Thyroid gland (tissue), 4 donors: Measurements from ENCODE around the gene KRT77. TPM values are rescaled to one million over a fixed set of nuclear protein-coding genes. Genes with fewer than 3 reads are reported as not detected.

Source experiments
- DNase-seq, 2 donors: peaks; one replicate each; pipeline ENCODE4 v3.0.0-alpha.2; 2019
- H3K27ac ChIP-seq, 3 donors: fragments of 200-600 bp; sonication (generic); 1 replicate in 2 of 3; 2 replicates in 1 of 3; pipeline ENCODE4 v1.5.1; 2016 to 2019; ENCODE audit warnings: mild to moderate bottlenecking in 1 of 3, moderate library complexity in 1 of 3
- H3K27me3 ChIP-seq: fragments of 200-600 bp; sonication (generic); one replicate; pipeline ENCODE4 v1.5.1; 2019
- H3K36me3 ChIP-seq, 2 donors: fragments of 200-600 bp; sonication (generic); one replicate each; pipeline ENCODE4 v1.5.1; 2016 to 2019
- H3K4me1 ChIP-seq, 2 donors: fragments of 200-600 bp; sonication (generic); one replicate each; pipeline ENCODE4 v1.5.1; 2017 to 2019
- H3K4me3 ChIP-seq, 3 donors: fragments of 200-600 bp; sonication (generic); replicated peaks in 1 of 3; 1 replicate in 2 of 3; 2 replicates in 1 of 3; pipeline ENCODE4 v1.5.1; 2016; ENCODE audit warnings: mild to moderate bottlenecking in 1 of 3
- H3K9me3 ChIP-seq: fragments of 200-600 bp; sonication (generic); one replicate; pipeline ENCODE4 v1.5.1; 2017
- POLR2A ChIP-seq, 2 donors: fragments of 450-650 bp; IDR thresholded peaks; one replicate each; pipeline ENCODE4 v1.6.1; 2017; ENCODE audit warnings: antibody characterized with exemption in 2 of 2, mild to moderate bottlenecking in 2 of 2, moderate library complexity in 1 of 2
- whole genome bisulfite sequencing, 2 donors: methylation state at CpG; one replicate each; pipeline ENCODE4 v1.1.5; 2017; 5-methylcytosine and 5-hydroxymethylcytosine counted together
- intact Hi-C: fragments of 100-400 bp; cut with DNase I; formaldehyde crosslinking; loops from one replicate; pipeline ENCODE4 v1.15.1; 2023
- total RNA-seq, 4 donors: library from RNA; depleted of rRNA; stranded (reverse); fragments of >200 nt; gene quantifications; one replicate each; pipeline ENCODE4 v1.2.3, GENCODE V29; 2016
- TF ChIP-seq, protein P1 (sequence below), 6 experiments: fragments of 200-600 bp in 3 of 6; fragments of 450-650 bp in 3 of 6; sonication (generic) in 3 of 6; IDR thresholded peaks; one replicate each; pipeline ENCODE4 v1.5.1; 2016 to 2019; ENCODE audit warnings: antibody characterized with exemption in 6 of 6, mild to moderate bottlenecking in 2 of 6, inconsistent platforms in 1 of 6, moderate library complexity in 1 of 6

KRT77 gene
- total RNA-seq, 4 donors from 2014 or later: not detected

DNA sequence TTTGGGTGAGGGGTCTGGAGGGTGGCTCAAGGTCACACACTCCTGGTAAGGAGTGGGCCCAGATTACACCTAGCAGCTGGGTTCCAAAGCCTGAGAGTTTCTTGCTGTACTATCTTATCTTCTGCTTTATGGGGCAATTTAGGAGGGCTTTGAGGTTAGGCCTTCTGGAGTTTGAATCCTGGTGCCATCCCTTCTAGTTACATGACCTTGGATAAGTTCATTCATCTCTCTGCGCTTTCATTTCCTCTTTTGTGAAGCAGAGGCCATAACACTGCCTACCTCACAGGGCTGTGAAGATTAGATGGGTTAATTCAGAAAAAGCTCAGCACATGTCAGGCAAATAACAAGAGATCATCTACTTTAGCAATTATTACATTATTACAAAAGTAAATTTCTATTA is 7.4 kb upstream of the KRT77 start:
- no peak for DNase-seq
- Histone ChIP-seq H3K9me3 (no peaks in the 10 kb centered on the region), H3K4me3 (no peak overlapping the region), H3K36me3 (no peaks in the 10 kb centered on the region), H3K27ac (no peak overlapping the region), H3K27me3 (peaks cover 12% of the 10 kb centered on the region), H3K4me1 (peaks cover 0 to 10% of the 10 kb centered on the region in 2 donors)
- intact Hi-C loops: no loop called here
- TF ChIP-seq POLR2A (IDR thresholded peaks at IDR 0.05): no peak
- TF ChIP-seq, protein P1, sequence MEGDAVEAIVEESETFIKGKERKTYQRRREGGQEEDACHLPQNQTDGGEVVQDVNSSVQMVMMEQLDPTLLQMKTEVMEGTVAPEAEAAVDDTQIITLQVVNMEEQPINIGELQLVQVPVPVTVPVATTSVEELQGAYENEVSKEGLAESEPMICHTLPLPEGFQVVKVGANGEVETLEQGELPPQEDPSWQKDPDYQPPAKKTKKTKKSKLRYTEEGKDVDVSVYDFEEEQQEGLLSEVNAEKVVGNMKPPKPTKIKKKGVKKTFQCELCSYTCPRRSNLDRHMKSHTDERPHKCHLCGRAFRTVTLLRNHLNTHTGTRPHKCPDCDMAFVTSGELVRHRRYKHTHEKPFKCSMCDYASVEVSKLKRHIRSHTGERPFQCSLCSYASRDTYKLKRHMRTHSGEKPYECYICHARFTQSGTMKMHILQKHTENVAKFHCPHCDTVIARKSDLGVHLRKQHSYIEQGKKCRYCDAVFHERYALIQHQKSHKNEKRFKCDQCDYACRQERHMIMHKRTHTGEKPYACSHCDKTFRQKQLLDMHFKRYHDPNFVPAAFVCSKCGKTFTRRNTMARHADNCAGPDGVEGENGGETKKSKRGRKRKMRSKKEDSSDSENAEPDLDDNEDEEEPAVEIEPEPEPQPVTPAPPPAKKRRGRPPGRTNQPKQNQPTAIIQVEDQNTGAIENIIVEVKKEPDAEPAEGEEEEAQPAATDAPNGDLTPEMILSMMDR (IDR thresholded peaks at IDR 0.05): no peak
- 41 to 100% methylated on average over 1 of the region's 1 CpG for WGBS, 2 donors

DNA sequence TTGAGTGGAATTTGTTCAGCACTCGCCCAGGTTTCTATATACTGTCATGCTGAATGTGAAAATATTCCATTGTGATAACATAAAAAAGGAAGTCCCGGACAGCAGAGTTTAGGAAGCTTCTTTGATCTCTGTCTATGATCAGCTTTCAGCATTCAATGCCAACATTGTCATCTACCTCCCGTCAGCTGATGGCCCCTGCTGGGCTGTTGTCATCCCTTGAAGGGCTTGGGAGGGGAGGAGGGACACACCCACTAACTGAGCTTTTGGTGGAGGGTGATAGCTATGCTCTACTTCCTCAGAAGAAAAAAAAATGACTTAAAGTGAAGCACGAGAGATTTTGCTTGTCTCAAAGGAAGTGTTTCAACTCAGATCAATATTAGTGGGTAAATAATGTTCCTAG is 4.7 kb upstream of the KRT77 start:
- Histone ChIP-seq H3K27me3 (no peaks in the 10 kb centered on the region), H3K9me3 (no peaks in the 10 kb centered on the region), H3K36me3 (no peaks in the 10 kb centered on the region), H3K4me1 (no peaks in the 10 kb centered on the region), H3K4me3 (no peak overlapping the region), H3K27ac (no peak overlapping the region)
- intact Hi-C loops: no loop called here
- DNase-seq: no peak
- WGBS, 2 donors: 64 to 75% methylated on average over 4 of the region's 4 CpGs
- TF ChIP-seq, protein P1 (IDR thresholded peaks at IDR 0.05): no peak
- TF ChIP-seq POLR2A (IDR thresholded peaks at IDR 0.05): no peak

DNA sequence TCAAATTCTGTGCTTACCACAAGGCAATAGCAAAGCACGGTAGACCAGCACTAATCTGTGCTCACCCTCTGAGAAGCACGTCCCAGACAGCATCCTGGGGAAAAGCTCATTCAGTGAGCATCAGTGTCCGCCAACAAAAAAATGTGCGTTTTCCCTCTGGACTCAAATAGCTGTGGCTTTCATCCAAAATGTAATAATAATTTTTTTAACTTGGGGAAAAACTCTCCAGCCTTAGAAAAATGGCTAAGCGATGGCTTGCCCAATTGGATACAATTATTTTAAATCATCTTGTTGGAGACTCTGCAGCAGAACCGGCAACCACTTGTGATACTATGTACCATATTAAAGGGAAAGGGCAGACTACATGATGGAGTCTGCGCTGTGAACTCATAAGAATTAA is 1.1 kb upstream of the KRT77 start:
- H3K9me3 ChIP-seq: no peaks in the 10 kb centered on the region
- no peak overlapping the region for H3K4me3 ChIP-seq
- no peaks in the 10 kb centered on the region for H3K36me3 ChIP-seq
- no peaks in the 10 kb centered on the region for H3K27me3 ChIP-seq
- H3K4me1 ChIP-seq: no peaks in the 10 kb centered on the region
- intact Hi-C loops: no loop called here
- no peak for DNase-seq
- TF ChIP-seq, protein P1 (IDR thresholded peaks at IDR 0.05): no peak
- TF ChIP-seq POLR2A (IDR thresholded peaks at IDR 0.05): no peak
- H3K27ac ChIP-seq: no peak overlapping the region
- 70 to 81% methylated on average over 7 of the region's 7 CpGs for whole genome bisulfite sequencing, 2 donors

DNA sequence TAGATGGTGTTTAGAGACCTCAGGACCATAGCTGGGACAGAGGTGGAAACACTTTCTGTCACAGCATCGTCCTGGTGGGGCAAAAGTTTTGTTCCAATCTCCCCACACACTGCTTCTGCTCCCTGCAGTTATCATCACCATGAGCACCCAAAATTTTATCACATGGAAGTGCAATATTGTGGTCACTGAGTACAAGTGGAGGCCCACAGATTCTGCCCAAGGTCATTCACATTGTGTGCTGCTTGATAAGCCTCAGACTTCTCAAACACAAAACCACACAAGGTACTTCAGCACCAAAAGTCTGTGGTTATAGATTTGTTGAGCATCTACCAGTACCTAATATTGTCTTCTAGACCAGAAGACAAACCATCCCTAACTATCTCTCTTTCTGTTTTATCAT is 554 bp upstream of the KRT77 start:
- no peak overlapping the region for H3K4me3 ChIP-seq
- intact Hi-C loops: no loop called here
- H3K9me3 ChIP-seq: no peaks in the 10 kb centered on the region
- no peaks in the 10 kb centered on the region for H3K36me3 ChIP-seq
- no peaks in the 10 kb centered on the region for H3K27me3 ChIP-seq
- no peak overlapping the region for H3K27ac ChIP-seq
- 50 to 84% methylated on average over 1 of the region's 1 CpG for WGBS, 2 donors
- TF ChIP-seq, protein P1 (IDR thresholded peaks at IDR 0.05): no peak
- no peak for TF ChIP-seq POLR2A (IDR thresholded peaks at IDR 0.05)
- no peak for DNase-seq
- H3K4me1 ChIP-seq: no peaks in the 10 kb centered on the region

DNA sequence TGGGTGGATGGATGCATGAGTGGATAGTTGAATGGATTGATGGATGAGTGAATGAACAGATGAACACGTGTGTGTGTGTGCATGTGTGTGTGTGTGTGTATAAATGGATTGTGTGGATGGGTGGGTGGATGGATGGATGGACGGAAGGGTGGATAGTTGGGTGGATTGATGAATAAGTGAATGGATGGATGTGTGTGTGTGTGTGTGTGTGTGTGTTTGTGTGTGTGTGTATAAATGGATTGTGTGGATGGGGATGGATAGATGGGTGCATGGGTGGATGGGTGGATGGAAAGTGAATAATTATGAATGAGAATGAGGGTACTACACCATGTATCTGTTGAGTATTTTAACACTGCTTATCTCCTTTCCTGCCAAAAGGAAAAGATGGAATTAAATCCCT is 986 bp downstream of the KRT77 start:
- H3K27me3 ChIP-seq: no peaks in the 10 kb centered on the region
- no peaks in the 10 kb centered on the region for H3K9me3 ChIP-seq
- no peak overlapping the region for H3K27ac ChIP-seq
- no peak for TF ChIP-seq POLR2A (IDR thresholded peaks at IDR 0.05)
- TF ChIP-seq, protein P1 (IDR thresholded peaks at IDR 0.05): no peak
- H3K4me3 ChIP-seq: no peak overlapping the region
- no peaks in the 10 kb centered on the region for H3K4me1 ChIP-seq
- intact Hi-C loops: no loop called here
- DNase-seq: no peak
- no peaks in the 10 kb centered on the region for H3K36me3 ChIP-seq
- whole genome bisulfite sequencing, 2 donors: 84% methylated on average over 2 of the region's 2 CpGs
